OCI-LY3 (cell line): ENCODE data around the gene CD3E.

Source experiments
- H2AFZ ChIP-seq: fragments of 200-600, 300-600 bp; shearing (Covaris generic); 2 replicates; pipeline ENCODE4 v1.6.0; 2014; ENCODE audit warnings: antibody characterized with exemption, low read depth, low read length
- H3K27ac ChIP-seq: fragments of 200-600, 300-600 bp; sonication (generic); 2 replicates; pipeline ENCODE4 v1.5.1; 2014; ENCODE audit warnings: mild to moderate bottlenecking, low read length, moderate library complexity, mixed read lengths
- H3K27me3 ChIP-seq: fragments of 200-600, 300-600 bp; sonication (generic); 2 replicates; pipeline ENCODE4 v1.6.1; 2014; ENCODE audit warnings: low read depth, low read length, mixed read lengths
- H3K36me3 ChIP-seq: fragments of 200-600, 300-600 bp; sonication (generic); replicated peaks from 2 replicates; pipeline ENCODE3; 2014; ENCODE audit warnings: low read depth, low read length, mixed read lengths
- H3K4me1 ChIP-seq: fragments of 300-600, 200-600 bp; sonication (generic); 2 replicates; pipeline ENCODE4 v1.6.1; 2014; ENCODE audit warnings: low read length, mixed read lengths
- H3K4me2 ChIP-seq: fragments of 200-600, 300-600 bp; sonication (generic); 2 replicates; pipeline ENCODE4 v1.6.1; 2014; ENCODE audit warnings: low read length, mixed read lengths
- H3K4me3 ChIP-seq: fragments of 300-600, 200-600 bp; sonication (generic); 2 replicates; pipeline ENCODE4 v1.5.1; 2014; ENCODE audit warnings: antibody characterized with exemption, mild to moderate bottlenecking, low read length, moderate library complexity
- H3K79me2 ChIP-seq: fragments of 300-600, 200-600 bp; shearing (Covaris generic); 2 replicates; pipeline ENCODE4 v1.6.1; 2014; ENCODE audit warnings: mild to moderate bottlenecking, low read length, mixed read lengths
- H3K9ac ChIP-seq: fragments of 300-600, 200-600 bp; shearing (Covaris generic); 2 replicates; pipeline ENCODE4 v1.6.0; 2014; ENCODE audit warnings: mild to moderate bottlenecking, low read length, moderate library complexity
- H3K9me3 ChIP-seq: fragments of 200-600, 300-600 bp; shearing (Covaris generic); 2 replicates; pipeline ENCODE4 v1.6.1; 2014; ENCODE audit warnings: low read length, mixed read lengths; ENCODE audit not compliant: insufficient read depth
- H4K20me1 ChIP-seq: fragments of 200-600, 300-600 bp; sonication (generic); 2 replicates; pipeline ENCODE4 v1.6.1; 2016; ENCODE audit warnings: low read length, mixed read lengths; ENCODE audit not compliant: insufficient read depth
- CTCF ChIP-seq: fragments of 200-600, 300-600 bp; sonication (generic); IDR thresholded peaks from 2 replicates; pipeline ENCODE4 v1.5.1; 2014; ENCODE audit warnings: antibody characterized with exemption, low read length, low read depth
- EZH2phosphoT487 ChIP-seq: fragments of 200-600 bp; shearing (Covaris generic); IDR thresholded peaks from 2 replicates; pipeline ENCODE4 v1.6.1; 2018; ENCODE audit warnings: antibody characterized with exemption, mixed run types, low read depth

Gene CD3E

GRCh38 chr11:118314988-118315411, 10.5 kb downstream of the CD3E start:
- Histone ChIP-seq H3K4me3 (no peak overlapping the region), H3K9ac (no peak overlapping the region), H3K4me2 (no peak overlapping the region), H3K9me3 (no peaks in the 10 kb centered on the region), H3K4me1 (peaks cover 12% of the 10 kb centered on the region), H3K27me3 (peaks cover 13% of the 10 kb centered on the region), H3K36me3 (no peaks in the 10 kb centered on the region), H3K79me2 (no peaks in the 10 kb centered on the region), H3K27ac (no peak overlapping the region), H4K20me1 (no peaks in the 10 kb centered on the region), H2AFZ (no peak overlapping the region)
- TF ChIP-seq CTCF (no peak), EZH2phosphoT487 (no peak)

DNA sequence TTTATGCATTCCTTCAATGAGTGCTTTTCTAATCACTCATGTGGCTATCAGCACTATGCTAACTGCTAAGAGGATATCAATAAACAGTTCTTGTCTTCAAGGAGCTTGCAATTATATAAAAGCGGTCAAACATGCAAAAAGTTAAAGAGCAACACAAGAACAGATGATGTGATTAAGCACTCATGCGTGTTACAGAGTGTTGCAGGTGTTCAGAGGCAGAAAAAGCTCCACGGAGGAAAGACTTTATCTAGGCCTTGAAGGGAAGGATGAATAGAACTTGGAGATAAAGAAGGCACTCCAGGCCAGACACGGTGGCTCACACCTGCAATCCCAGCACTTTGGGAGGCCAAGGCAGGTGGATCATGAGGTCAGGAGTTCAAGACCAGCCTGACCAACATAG, 13.6 kb downstream of the CD3E start:
- no peak overlapping the region for H3K9ac ChIP-seq
- H3K4me1 ChIP-seq, result peaks cover 12% of the 10 kb centered on the region
- TF ChIP-seq EZH2phosphoT487 (no peak), CTCF (no peak)
- H4K20me1 ChIP-seq, result no peaks in the 10 kb centered on the region
- no peak overlapping the region for H3K27ac ChIP-seq
- no peaks in the 10 kb centered on the region for H3K36me3 ChIP-seq
- no peak overlapping the region for H3K4me2 ChIP-seq
- H3K4me3 ChIP-seq, result no peak overlapping the region
- no peaks in the 10 kb centered on the region for H3K79me2 ChIP-seq
- no peaks in the 10 kb centered on the region for H3K9me3 ChIP-seq
- H3K27me3 ChIP-seq, result no peaks in the 10 kb centered on the region
- no peak overlapping the region for H2AFZ ChIP-seq

GRCh38 chr11:118318581-118319336, 14.2 kb downstream of the CD3E start:
- no peaks in the 10 kb centered on the region for H3K79me2 ChIP-seq
- H3K36me3 ChIP-seq, result no peaks in the 10 kb centered on the region
- no peak overlapping the region for H3K27ac ChIP-seq
- no peaks in the 10 kb centered on the region for H4K20me1 ChIP-seq
- no peak overlapping the region for H3K9ac ChIP-seq
- TF ChIP-seq EZH2phosphoT487 (no peak), CTCF (no peak)
- no peak overlapping the region for H3K4me2 ChIP-seq
- no peaks in the 10 kb centered on the region for H3K9me3 ChIP-seq
- H3K4me3 ChIP-seq, result no peak overlapping the region
- no peaks in the 10 kb centered on the region for H3K27me3 ChIP-seq
- no peak overlapping the region for H2AFZ ChIP-seq
- peaks cover 12% of the 10 kb centered on the region for H3K4me1 ChIP-seq

- no peak overlapping the region for H3K4me3 ChIP-seq
- no peak for TF ChIP-seq EZH2phosphoT487
- TF ChIP-seq CTCF, result no peak
Observed at GRCh38 chr11:118319337-118319707, 14.8 kb downstream of the CD3E start.

More at GRCh38 chr11:118319337-118319707, 14.8 kb downstream of the CD3E start:
- H2AFZ ChIP-seq, result no peak overlapping the region
- no peak overlapping the region for H3K27ac ChIP-seq
- no peaks in the 10 kb centered on the region for H3K9me3 ChIP-seq
- H3K9ac ChIP-seq, result no peak overlapping the region
- no peaks in the 10 kb centered on the region for H3K79me2 ChIP-seq
- H3K4me2 ChIP-seq, result no peak overlapping the region
- no peaks in the 10 kb centered on the region for H3K27me3 ChIP-seq
- H3K4me1 ChIP-seq, result peaks cover 12% of the 10 kb centered on the region
- H4K20me1 ChIP-seq, result no peaks in the 10 kb centered on the region
- no peaks in the 10 kb centered on the region for H3K36me3 ChIP-seq
